Trophoblast cell (in vitro differentiated cells and primary cell): ENCODE data around the gene MLLT10.

ENCODE experiments used
- DNase-seq, 2 donors: peaks; one replicate each; pipeline ENCODE4 v3.0.0-alpha.2; 2016
- H2AFZ ChIP-seq: 2 replicates; pipeline ENCODE4 v1.6.1; 2013; ENCODE audit warnings: low read length, moderate library complexity, mild to moderate bottlenecking; ENCODE audit not compliant: insufficient read depth, poor library complexity
- H2AK5ac ChIP-seq: 2 replicates; pipeline ENCODE4 v1.6.1; 2013; ENCODE audit warnings: mild to moderate bottlenecking, low read length
- H2BK120ac ChIP-seq: 2 replicates; pipeline ENCODE4 v1.6.1; 2013; ENCODE audit warnings: low read length, mild to moderate bottlenecking, moderate library complexity; ENCODE audit not compliant: insufficient read depth, poor library complexity
- H2BK12ac ChIP-seq: 2 replicates; pipeline ENCODE4 v1.6.1; 2013; ENCODE audit warnings: mild to moderate bottlenecking, low read length, moderate library complexity
- H2BK5ac ChIP-seq: 2 replicates; pipeline ENCODE4 v1.6.1; 2013; ENCODE audit warnings: low read length, low read depth, moderate library complexity, mild to moderate bottlenecking; ENCODE audit not compliant: poor library complexity
- H3K14ac ChIP-seq: 2 replicates; pipeline ENCODE4 v1.6.1; 2013; ENCODE audit warnings: mild to moderate bottlenecking, low read length
- H3K18ac ChIP-seq: 2 replicates; pipeline ENCODE4 v1.6.1; 2013; ENCODE audit warnings: mild to moderate bottlenecking, low read length
- H3K23ac ChIP-seq: 2 replicates; pipeline ENCODE4 v1.6.1; 2013; ENCODE audit warnings: low read length
- H3K27ac ChIP-seq: 2 replicates; pipeline ENCODE4 v1.5.1; 2013; ENCODE audit warnings: low read depth, mild to moderate bottlenecking, inconsistent platforms, low read length, moderate library complexity
- H3K27me3 ChIP-seq: 2 replicates; pipeline ENCODE4 v1.6.1; 2013; ENCODE audit warnings: inconsistent platforms, mild to moderate bottlenecking, low read length, moderate library complexity; ENCODE audit not compliant: insufficient read depth
- H3K36me3 ChIP-seq, 2 experiments: 1 replicate in 1 of 2; 2 replicates in 1 of 2; pipeline ENCODE4 v1.6.1; 2013; ENCODE audit warnings: low read length in 2 of 2, mild to moderate bottlenecking in 2 of 2, moderate library complexity in 1 of 2; ENCODE audit not compliant: insufficient read depth in 2 of 2, control insufficient read depth in 1 of 2
- H3K4ac ChIP-seq: 2 replicates; pipeline ENCODE4 v1.6.1; 2013; ENCODE audit warnings: low read depth, mild to moderate bottlenecking, low read length, moderate library complexity
- H3K4me1 ChIP-seq, 2 experiments: 1 replicate in 1 of 2; 2 replicates in 1 of 2; pipeline ENCODE4 v1.6.1; 2013; ENCODE audit warnings: low read length in 2 of 2, mild to moderate bottlenecking in 2 of 2, moderate library complexity in 1 of 2; ENCODE audit not compliant: insufficient read depth in 2 of 2, control insufficient read depth in 1 of 2
- H3K4me2 ChIP-seq: 2 replicates; pipeline ENCODE4 v1.6.1; 2013; ENCODE audit warnings: inconsistent platforms, mild to moderate bottlenecking, low read length, moderate library complexity
- H3K4me3 ChIP-seq: 2 replicates; pipeline ENCODE4 v1.5.1; 2013; ENCODE audit warnings: mild to moderate bottlenecking, low read depth, low read length, inconsistent platforms
- H3K79me1 ChIP-seq: one replicate; pipeline ENCODE4 v1.6.1; 2013; ENCODE audit warnings: low read length
- H3K79me2 ChIP-seq: 2 replicates; pipeline ENCODE4 v1.6.1; 2013; ENCODE audit warnings: low read length, mild to moderate bottlenecking; ENCODE audit not compliant: control insufficient read depth, insufficient read depth, poor library complexity
- H3K9ac ChIP-seq: 2 replicates; pipeline ENCODE4 v1.6.1; 2013; ENCODE audit warnings: mild to moderate bottlenecking, low read length
- H3K9me3 ChIP-seq: 2 replicates; pipeline ENCODE4 v1.6.1; 2013; ENCODE audit warnings: low read depth, mild to moderate bottlenecking, control low read depth, inconsistent platforms, low read length; ENCODE audit not compliant: insufficient read depth
- H4K12ac ChIP-seq: 2 replicates; pipeline ENCODE4 v1.6.1; 2013; ENCODE audit warnings: low read depth, mild to moderate bottlenecking, low read length, moderate library complexity
- H4K8ac ChIP-seq: 2 replicates; pipeline ENCODE4 v1.6.1; 2013; ENCODE audit warnings: low read depth, mild to moderate bottlenecking, low read length, moderate library complexity
- H4K91ac ChIP-seq: one replicate; pipeline ENCODE4 v1.6.1; 2013; ENCODE audit warnings: low read depth, mild to moderate bottlenecking, low read length, moderate library complexity
- whole genome bisulfite sequencing: extraction: QIAGEN DNeasy Blood & Tissue Kit; methylation state at CpG from one replicate; pipeline ENCODE4 v1.1.7; 2013; ENCODE audit warnings: missing lambda C conversion rate; ENCODE audit not compliant: insufficient read length, insufficient coverage; ENCODE audit errors: extremely low coverage; 5-methylcytosine and 5-hydroxymethylcytosine counted together

MLLT10 gene

GRCh38 chr10:21525367-21526187, 8.5 kb upstream of the MLLT10 start, which contains the start of gene SKIDA1:
Gene SKIDA1 (minus strand): TSS chr10:21525682. CDS start chr10:21517822, 7,860 bp downstream.
- H3K4me1 ChIP-seq, result no peaks in the 10 kb centered on the region
- peaks cover 30% of the 10 kb centered on the region for H3K79me1 ChIP-seq
- peak within 1 kb of the TSS; percentile 99 for H2AK5ac ChIP-seq
- peak within 1 kb of the TSS; percentile 82 for H2BK12ac ChIP-seq
- peak within 1 kb of the TSS; percentile 100 for H3K4me2 ChIP-seq
- H3K9ac ChIP-seq, result peak within 1 kb of the TSS; percentile 96
- peaks cover 16% of the 10 kb centered on the region for H3K79me2 ChIP-seq
- H4K91ac ChIP-seq, result peak within 1 kb of the TSS; percentile 99
- no peaks in the 10 kb centered on the region for H3K27me3 ChIP-seq
- no CpG with 5 or more reads among the region's 64 CpGs for WGBS
- peak within 1 kb of the TSS; percentile 84 for H3K4me3 ChIP-seq
- H2BK5ac ChIP-seq, result peak within 1 kb of the TSS; percentile 100
- H2BK120ac ChIP-seq, result peak within 1 kb of the TSS; percentile 99
- H3K9me3 ChIP-seq, result no peaks in the 10 kb centered on the region
- peak within 1 kb of the TSS; percentile 100 for H3K18ac ChIP-seq
- H3K4ac ChIP-seq, result peak within 1 kb of the TSS; percentile 99
- no peak within 1 kb of the TSS for H3K23ac ChIP-seq
- peak; percentile 60 to 74 for DNase-seq
- H2AFZ ChIP-seq, result peak within 1 kb of the TSS; percentile 83
- peak within 1 kb of the TSS; percentile 98 for H4K12ac ChIP-seq
- peak within 1 kb of the TSS; percentile 95 for H3K14ac ChIP-seq
- peak within 1 kb of the TSS; percentile 100 for H3K27ac ChIP-seq
- H3K36me3 ChIP-seq, result no peaks in the 10 kb centered on the region
- H4K8ac ChIP-seq, result peak within 1 kb of the TSS; percentile 99

GRCh38 chr10:21526188-21526859, 7.7 kb upstream of the MLLT10 start:
- H3K9me3 ChIP-seq, result no peaks in the 10 kb centered on the region
- H3K36me3 ChIP-seq, result no peaks in the 10 kb centered on the region
- peak overlapping the region; percentile 99 for H4K91ac ChIP-seq
- H4K8ac ChIP-seq, result peak overlapping the region; percentile 89
- peak overlapping the region; percentile 56 for H2AFZ ChIP-seq
- H2BK120ac ChIP-seq, result peak overlapping the region; percentile 86
- H4K12ac ChIP-seq, result peak overlapping the region; percentile 73
- H2AK5ac ChIP-seq, result peak overlapping the region; percentile 99
- H3K4me3 ChIP-seq, result peak overlapping the region; percentile 73
- no peak overlapping the region for H3K23ac ChIP-seq
- peak overlapping the region; percentile 96 for H2BK5ac ChIP-seq
- peak overlapping the region; percentile 89 for H3K14ac ChIP-seq
- H2BK12ac ChIP-seq, result peak overlapping the region; percentile 2
- no peaks in the 10 kb centered on the region for H3K27me3 ChIP-seq
- H3K9ac ChIP-seq, result peak overlapping the region; percentile 96
- peaks cover 16% of the 10 kb centered on the region for H3K79me2 ChIP-seq
- peaks cover 30% of the 10 kb centered on the region for H3K79me1 ChIP-seq
- no CpG with 5 or more reads among the region's 56 CpGs for WGBS
- H3K18ac ChIP-seq, result peak overlapping the region; percentile 90
- peak overlapping the region; percentile 100 for H3K4me2 ChIP-seq
- no peaks in the 10 kb centered on the region for H3K4me1 ChIP-seq
- peak; percentile 29 to 60 for DNase-seq
- H3K27ac ChIP-seq, result peak overlapping the region; percentile 100
- peak overlapping the region; percentile 99 for H3K4ac ChIP-seq

- Histone ChIP-seq H3K4me1 (no peaks in the 10 kb centered on the region), H3K18ac (peak overlapping the region; percentile 95), H3K4me2 (peak overlapping the region; percentile 100), H4K91ac (peak overlapping the region; percentile 99), H2BK120ac (peak overlapping the region; percentile 86), H3K9ac (peak overlapping the region; percentile 82), H3K79me1 (peaks cover 30% of the 10 kb centered on the region), H3K36me3 (no peaks in the 10 kb centered on the region), H2BK5ac (peak overlapping the region; percentile 96), H3K23ac (no peak overlapping the region), H3K27me3 (no peaks in the 10 kb centered on the region), H3K27ac (peak overlapping the region; percentile 100), H2AFZ (peak overlapping the region; percentile 98), H2AK5ac (peak overlapping the region; percentile 100), H3K79me2 (peaks cover 16% of the 10 kb centered on the region), H3K9me3 (no peaks in the 10 kb centered on the region), H3K4me3 (peak overlapping the region; percentile 70), H4K8ac (peak overlapping the region; percentile 99), H3K4ac (peak overlapping the region; percentile 99), H2BK12ac (no peak overlapping the region), H4K12ac (peak overlapping the region; percentile 99), H3K14ac (peak overlapping the region; percentile 99)
- peak; percentile 74 to 84 for DNase-seq
- WGBS, result no CpG with 5 or more reads among the region's 68 CpGs
Measured at GRCh38 chr10:21526860-21527597, 7.0 kb upstream of the MLLT10 start.
